Islet of Langerhans (tissue), 1 donor: ENCODE data around the gene TPM4.

Experiments
- FAIRE-seq: peaks from one replicate; lab custom pipeline; 2011; peaks lifted over from hg19 to GRCh38; lab: Jason Lieb, UNC

TPM4 gene

GRCh38 chr19:16131648-16132047 is 55.4 kb downstream of the TPM4 start:
- no peak for FAIRE-seq

GRCh38 chr19:16133818-16134217 is 57.5 kb downstream of the TPM4 start:
- FAIRE-seq, result no peak

- no peak for FAIRE-seq
Observed at GRCh38 chr19:16134510-16134909, 58.2 kb downstream of the TPM4 start.

GRCh38 chr19:16135430-16136127 is 59.3 kb downstream of the TPM4 start:
- no peak for FAIRE-seq

GRCh38 chr19:16136185-16136999 is 60.1 kb downstream of the TPM4 start:
- no peak for FAIRE-seq

- no peak for FAIRE-seq
Observed at GRCh38 chr19:16139752-16140151, 63.5 kb downstream of the TPM4 start.

GRCh38 chr19:16141043-16141442 is 64.7 kb downstream of the TPM4 start:
- FAIRE-seq, result no peak

- no peak for FAIRE-seq
Observed at GRCh38 chr19:16142032-16142580, 65.8 kb downstream of the TPM4 start.

GRCh38 chr19:16143399-16144215 is 67.3 kb downstream of the TPM4 start, which contains the start of gene HSH2D:
Gene HSH2D (plus strand): TSS chr19:16143685. CDS start chr19:16148751, 5,066 bp downstream.
- FAIRE-seq, result no peak

- FAIRE-seq, result no peak
Observed at GRCh38 chr19:16144216-16144581, 67.9 kb downstream of the TPM4 start.

GRCh38 chr19:16146112-16146511 is 69.8 kb downstream of the TPM4 start:
- FAIRE-seq, result no peak

GRCh38 chr19:16148443-16149229 is 72.3 kb downstream of the TPM4 start:
- FAIRE-seq, result no peak
